Muscle of leg (tissue), 11 donors: ENCODE measurements around the gene ASAP3. TPM values are rescaled to one million over a fixed set of nuclear protein-coding genes. Genes with fewer than 3 reads are reported as not detected.

Experiments used
- DNase-seq: peaks from one replicate; pipeline ENCODE4 v3.0.0; 2013
- H3K27ac ChIP-seq: one replicate; pipeline ENCODE4 v1.5.1; 2013; ENCODE audit warnings: mild to moderate bottlenecking, low read length, control low read depth
- H3K27me3 ChIP-seq: one replicate; pipeline ENCODE4 v1.6.1; 2013; ENCODE audit warnings: low read length; ENCODE audit not compliant: control insufficient read depth, insufficient read depth
- H3K36me3 ChIP-seq: one replicate; pipeline ENCODE4 v1.6.1; 2013; ENCODE audit warnings: low read length; ENCODE audit not compliant: control insufficient read depth, insufficient read depth
- H3K4me1 ChIP-seq: one replicate; pipeline ENCODE4 v1.6.1; 2013; ENCODE audit warnings: low read length; ENCODE audit not compliant: control insufficient read depth, insufficient read depth
- H3K4me3 ChIP-seq: one replicate; pipeline ENCODE4 v1.5.1; 2013; ENCODE audit warnings: low read length, control low read depth
- H3K9me3 ChIP-seq: replicated peaks from 2 replicates; pipeline ENCODE4 v1.6.1; 2013; ENCODE audit warnings: low read depth, low read length; ENCODE audit not compliant: control insufficient read depth
- WGBS: methylation state at CpG from one replicate; pipeline ENCODE4 v1.1.5; 2013; ENCODE audit warnings: missing lambda C conversion rate; ENCODE audit not compliant: insufficient coverage; 5-methylcytosine and 5-hydroxymethylcytosine counted together
- polyA plus RNA-seq, 8 donors: library from polyadenylated mRNA; unstranded; fragments of 120-200 nt; gene quantifications; one replicate each; pipeline versions ENCODE4 v1.2.1 to v1.2.3, GENCODE V29; 2013; ENCODE audit warnings: inconsistent platforms in 1 of 8, low replicate concordance in 1 of 8; ENCODE audit not compliant: insufficient read length in 8 of 8, insufficient read depth in 1 of 8
- total RNA-seq: library from RNA; stranded (reverse); fragments of 120-200 nt; gene quantifications from one replicate; pipeline ENCODE4 v1.2.4, GENCODE V29; 2013

ASAP3 gene
- total and polyA plus RNA-seq, 9 donors, result 47.6 to 66.3 (median 54.1) TPM

- H3K27me3 ChIP-seq, result peaks cover 2% of the 10 kb centered on the region
- H3K36me3 ChIP-seq, result peaks cover 40% of the 10 kb centered on the region
- no peak for DNase-seq
- no peak overlapping the region for H3K4me3 ChIP-seq
- no peak overlapping the region for H3K27ac ChIP-seq
- peaks cover 32% of the 10 kb centered on the region for H3K4me1 ChIP-seq
- no peaks in the 10 kb centered on the region for H3K9me3 ChIP-seq
- WGBS, result 29% methylated on average over 2 of the region's 2 CpGs
Measured at GRCh38 chr1:23426828-23427227, 57.2 kb downstream of the ASAP3 start.

DNA sequence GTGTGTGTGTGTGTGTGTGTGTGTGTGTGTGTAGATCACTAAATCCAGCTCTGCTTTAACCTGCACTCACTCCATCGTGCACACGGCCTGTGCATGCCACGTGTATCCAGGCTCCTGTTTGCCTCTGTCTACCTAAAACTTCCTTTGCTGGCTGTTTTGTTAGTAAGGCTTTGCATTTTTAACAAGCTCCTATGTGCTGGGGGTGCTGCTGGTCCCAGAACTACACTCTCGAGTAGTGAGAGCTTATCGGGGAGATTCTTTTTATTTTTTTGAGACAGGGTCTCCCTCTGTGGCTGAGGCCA, 58.8 kb downstream of the ASAP3 start:
- WGBS, result 0% methylated on average over 1 of the region's 5 CpGs
- H3K36me3 ChIP-seq, result peaks cover 35% of the 10 kb centered on the region
- peaks cover 42% of the 10 kb centered on the region for H3K4me1 ChIP-seq
- no peaks in the 10 kb centered on the region for H3K9me3 ChIP-seq
- H3K27me3 ChIP-seq, result peaks cover 2% of the 10 kb centered on the region
- DNase-seq, result no peak
- H3K4me3 ChIP-seq, result peak overlapping the region; percentile 77
- H3K27ac ChIP-seq, result peak overlapping the region; percentile 94

DNA sequence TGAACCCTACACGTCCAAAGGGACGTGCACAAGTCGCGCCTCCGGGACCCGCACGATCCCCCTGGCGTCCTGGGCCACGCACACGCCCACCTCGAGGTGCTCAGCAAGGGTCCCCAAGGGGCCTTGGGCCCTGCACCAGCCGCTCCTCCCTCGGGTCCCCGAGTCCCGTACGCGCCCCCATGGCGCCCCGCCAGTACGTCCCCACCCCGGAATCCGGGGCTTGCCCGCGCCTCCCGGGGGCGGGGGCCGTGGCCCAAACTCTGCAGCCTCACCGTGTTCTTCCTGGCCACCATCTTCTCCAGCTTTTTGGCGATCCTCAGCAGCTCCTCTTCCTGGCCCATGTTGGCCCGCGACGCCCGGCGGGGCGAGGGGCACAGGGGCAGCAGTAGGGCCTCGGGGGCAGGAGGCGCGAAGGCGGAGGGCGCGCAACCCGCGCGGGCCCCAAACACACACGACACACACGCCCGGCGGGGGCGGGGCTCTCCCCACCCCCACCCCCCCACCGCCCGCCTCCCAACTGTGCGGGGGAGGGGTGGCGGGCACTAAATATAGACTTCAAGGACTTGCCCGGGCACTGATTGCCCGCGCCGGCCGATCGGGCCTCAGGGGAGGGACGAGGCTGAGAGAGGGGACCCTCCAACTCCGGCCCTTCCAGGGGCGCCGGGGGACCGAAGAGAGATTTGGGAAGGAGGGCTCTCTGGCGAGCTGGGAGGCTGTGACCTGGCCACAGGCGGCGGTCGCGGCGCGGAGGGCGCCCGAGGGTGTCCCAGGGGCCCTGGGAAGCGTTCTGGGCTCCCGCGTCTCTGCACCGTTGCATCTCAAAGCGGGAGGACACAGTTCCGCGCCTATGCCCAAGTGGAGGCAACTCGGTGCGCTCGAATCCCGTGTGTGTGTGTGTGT, 59.4 kb downstream of the ASAP3 start, which contains the start of gene TCEA3:
Gene TCEA3, minus strand, starts transcription at position 456 of the 900 bp plus-strand sequence. Its CDS starts 115 bp downstream, at position 341.
- peak; percentile 72 for DNase-seq
- Histone ChIP-seq H3K4me1 (peaks cover 42% of the 10 kb centered on the region), H3K4me3 (peak within 1 kb of the TSS; percentile 77), H3K27ac (peak within 1 kb of the TSS; percentile 94), H3K36me3 (peaks cover 31% of the 10 kb centered on the region), H3K27me3 (peaks cover 2% of the 10 kb centered on the region), H3K9me3 (no peaks in the 10 kb centered on the region)
- WGBS, result under 1% methylated on average over 50 of the region's 84 CpGs

DNA sequence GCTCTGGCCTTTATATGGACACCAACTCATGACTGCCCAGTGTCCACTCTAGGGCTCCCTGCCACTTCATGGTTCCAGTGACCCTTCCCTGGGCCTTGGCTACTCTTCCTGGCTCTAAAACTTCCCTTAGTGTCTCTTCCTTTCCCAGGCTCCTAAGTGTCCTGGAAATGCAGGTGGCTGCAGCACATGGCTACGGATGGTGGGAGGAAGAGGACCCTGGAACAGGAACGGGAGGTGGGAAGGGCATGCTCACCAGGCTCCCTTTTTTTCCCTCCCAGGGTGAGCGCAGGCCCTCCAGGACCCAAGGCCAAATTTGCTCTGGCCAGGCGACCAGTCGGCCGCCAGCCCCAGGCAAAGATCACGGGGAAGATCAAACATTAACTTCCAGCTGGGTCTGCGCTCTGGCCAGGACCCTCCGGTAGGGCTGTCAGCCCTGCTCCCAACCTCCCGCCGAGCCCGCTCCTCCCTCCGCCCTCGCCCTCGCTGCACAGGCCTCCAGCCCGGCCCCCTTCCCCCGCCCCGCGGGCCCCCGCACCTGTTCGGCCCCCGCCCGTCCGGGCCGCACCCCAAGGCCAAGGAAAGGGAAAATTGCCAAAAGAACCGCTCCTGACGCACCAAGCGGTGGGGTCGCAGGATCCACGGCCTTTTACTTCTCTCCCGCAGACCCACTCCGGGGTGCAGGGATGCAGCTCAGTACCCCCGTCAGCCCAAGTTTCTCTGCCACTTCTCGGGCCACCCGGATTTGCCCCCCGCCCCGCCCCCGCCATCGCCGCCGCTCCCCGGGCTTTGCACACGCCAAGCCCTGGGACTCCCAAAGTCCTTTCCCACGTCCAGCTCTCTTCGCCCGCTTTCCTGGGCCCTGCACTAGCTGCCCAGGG, 60.3 kb downstream of the ASAP3 start:
- WGBS, result 2% methylated on average over 39 of the region's 46 CpGs
- Histone ChIP-seq H3K36me3 (peaks cover 27% of the 10 kb centered on the region), H3K27ac (peak overlapping the region; percentile 89), H3K9me3 (no peaks in the 10 kb centered on the region), H3K4me3 (peak overlapping the region; percentile 77), H3K4me1 (peaks cover 50% of the 10 kb centered on the region), H3K27me3 (peaks cover 2% of the 10 kb centered on the region)
- peak; percentile 77 for DNase-seq

- peaks cover 2% of the 10 kb centered on the region for H3K27me3 ChIP-seq
- peak overlapping the region; percentile 77 for H3K4me3 ChIP-seq
- no peaks in the 10 kb centered on the region for H3K9me3 ChIP-seq
- peaks cover 55% of the 10 kb centered on the region for H3K4me1 ChIP-seq
- 40% methylated on average over 5 of the region's 6 CpGs for WGBS
- peak; percentile 55 for DNase-seq
- peaks cover 24% of the 10 kb centered on the region for H3K36me3 ChIP-seq
- H3K27ac ChIP-seq, result peak overlapping the region; percentile 89
Measured at GRCh38 chr1:23422941-23423340, 61.0 kb downstream of the ASAP3 start.

GRCh38 chr1:23422241-23422877, 61.6 kb downstream of the ASAP3 start:
- peak; percentile 92 for DNase-seq
- Histone ChIP-seq H3K36me3 (peaks cover 24% of the 10 kb centered on the region), H3K9me3 (no peaks in the 10 kb centered on the region), H3K27ac (peak overlapping the region; percentile 89), H3K4me3 (peak overlapping the region; percentile 77), H3K4me1 (peaks cover 59% of the 10 kb centered on the region), H3K27me3 (peaks cover 2% of the 10 kb centered on the region)
- WGBS, result 2% methylated on average over 10 of the region's 15 CpGs

DNA sequence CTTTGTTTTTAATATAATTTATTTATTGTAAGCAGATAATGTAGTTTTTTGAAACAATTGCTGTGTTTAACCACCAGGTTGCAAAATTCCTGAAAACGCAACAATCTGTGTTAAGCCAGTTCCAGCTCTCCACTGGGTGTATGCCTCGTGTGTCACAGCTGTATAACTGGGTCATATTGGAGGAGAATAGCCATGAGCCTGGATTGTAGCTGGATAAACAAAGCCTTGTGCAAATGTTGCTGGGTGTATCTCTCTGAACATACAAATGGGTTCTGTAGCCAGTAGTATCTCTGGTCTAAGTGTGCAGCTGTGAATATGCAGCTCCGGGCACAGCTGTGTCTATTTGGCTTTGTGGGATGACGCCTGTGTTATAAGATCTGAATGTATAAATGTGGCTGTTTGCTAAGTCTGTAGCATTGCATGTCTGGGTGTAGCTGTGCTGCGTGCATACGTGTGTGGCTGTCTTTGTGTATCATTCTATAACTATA, 62.2 kb downstream of the ASAP3 start:
- no peak overlapping the region for H3K4me3 ChIP-seq
- 23% methylated on average over 6 of the region's 6 CpGs for WGBS

DNA sequence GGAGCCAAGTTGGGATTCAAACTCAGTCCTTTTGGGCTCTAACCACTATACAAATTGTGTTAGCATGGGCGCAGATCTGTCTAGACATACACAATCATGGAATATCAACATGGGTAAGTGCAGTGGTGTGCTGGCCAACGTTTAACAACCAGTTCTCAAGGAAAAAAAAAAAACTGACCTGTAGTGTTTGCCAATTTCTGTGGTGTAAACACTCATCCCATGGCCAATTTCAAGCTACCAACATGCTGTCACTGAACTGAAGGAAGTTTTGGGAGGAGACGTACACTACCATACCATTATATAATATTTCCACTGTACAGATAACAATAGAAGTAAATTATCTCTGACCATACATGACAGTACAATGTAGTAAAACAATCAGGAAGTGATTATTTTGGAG, 62.6 kb downstream of the ASAP3 start:
- DNase-seq, result no peak
- peak overlapping the region; percentile 89 for H3K27ac ChIP-seq
- WGBS, result no CpG with 5 or more reads among the region's 3 CpGs

More for the DNA sequence above, 62.2 kb downstream of the ASAP3 start:
- peak overlapping the region; percentile 89 for H3K27ac ChIP-seq
- H3K9me3 ChIP-seq, result no peaks in the 10 kb centered on the region
- H3K36me3 ChIP-seq, result peaks cover 30% of the 10 kb centered on the region
- peak; percentile 96 for DNase-seq
- peaks cover 2% of the 10 kb centered on the region for H3K27me3 ChIP-seq
- H3K4me1 ChIP-seq, result peaks cover 61% of the 10 kb centered on the region

GRCh38 chr1:23420778-23421177, 63.2 kb downstream of the ASAP3 start:
- Histone ChIP-seq H3K27me3 (peaks cover under 1% of the 10 kb centered on the region), H3K4me3 (no peak overlapping the region), H3K9me3 (no peaks in the 10 kb centered on the region), H3K4me1 (peaks cover 61% of the 10 kb centered on the region), H3K36me3 (peaks cover 32% of the 10 kb centered on the region), H3K27ac (peak overlapping the region; percentile 89)
- 83% methylated on average over 2 of the region's 3 CpGs for WGBS
- DNase-seq, result no peak

More for the DNA sequence above, 62.6 kb downstream of the ASAP3 start:
- H3K36me3 ChIP-seq, result peaks cover 34% of the 10 kb centered on the region
- H3K27me3 ChIP-seq, result peaks cover 2% of the 10 kb centered on the region
- H3K4me1 ChIP-seq, result peaks cover 61% of the 10 kb centered on the region
- H3K9me3 ChIP-seq, result no peaks in the 10 kb centered on the region
- no peak overlapping the region for H3K4me3 ChIP-seq
